G401 (cell line): ENCODE measurements around the gene FAM83G. TPM values are rescaled to one million over a fixed set of nuclear protein-coding genes. Genes with fewer than 3 reads are reported as not detected.

Experiments
- DNase-seq: peaks from one replicate; pipeline ENCODE4 v3.0.0-alpha.2; 2015; ENCODE audit warnings: low spot score
- in situ Hi-C: cut with HindIII; loops from 2 replicates; pipeline ENCODE4 v1.10.0; 2016; ENCODE audit warnings: low sequenced_read_pairs, mixed read lengths
- total RNA-seq: library from RNA; depleted of rRNA; stranded (reverse); fragments of >200 nt; shearing (Covaris generic); gene quantifications from 2 replicates; pipeline ENCODE4 v1.2.3, GENCODE V29; 2014

FAM83G gene
- total RNA-seq, 1 experiment from 2014 or later = 10.2 TPM

DNA sequence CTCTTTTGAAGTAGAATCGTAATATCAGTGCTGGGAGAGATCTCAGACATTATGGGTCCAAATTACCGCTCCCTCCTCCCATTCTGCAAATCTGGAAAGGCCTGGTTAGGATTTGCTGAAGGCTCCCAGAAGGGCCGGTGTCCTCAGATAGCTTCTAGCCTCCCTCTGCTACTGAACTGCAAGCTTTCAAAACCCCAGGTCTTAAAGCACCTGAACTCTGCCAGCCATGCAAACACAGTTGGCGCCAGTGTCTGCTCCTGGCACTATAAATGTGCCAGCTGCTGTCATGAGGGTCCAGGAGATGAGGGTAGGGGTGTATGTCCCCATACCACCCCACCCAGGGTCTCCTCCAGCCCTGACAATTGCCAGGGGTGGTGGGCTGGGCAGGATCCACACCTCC, 28.4 kb downstream of the FAM83G start:
- in situ Hi-C loops = no loop called here
- DNase-seq = no peak

DNA sequence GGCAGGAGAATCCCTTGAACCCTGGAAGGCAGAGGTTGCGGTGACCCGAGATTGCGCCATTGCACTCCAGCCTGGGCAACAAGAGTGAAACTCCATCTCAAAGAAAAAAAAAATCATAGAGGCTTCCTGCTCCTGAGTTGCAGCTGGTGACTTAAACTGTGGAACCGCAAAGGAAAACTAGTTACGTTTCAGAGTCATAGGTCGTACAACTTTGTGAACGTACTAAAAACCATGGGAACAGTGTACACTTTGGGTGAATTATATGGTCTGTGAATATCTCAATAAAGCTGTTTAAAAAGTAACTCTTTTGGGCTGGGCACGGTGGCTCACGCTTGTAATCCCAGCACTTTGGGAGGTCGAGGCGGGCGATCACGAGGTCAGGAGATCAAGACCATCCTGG, 29.0 kb downstream of the FAM83G start:
- in situ Hi-C loops = no loop called here
- DNase-seq = no peak

DNA sequence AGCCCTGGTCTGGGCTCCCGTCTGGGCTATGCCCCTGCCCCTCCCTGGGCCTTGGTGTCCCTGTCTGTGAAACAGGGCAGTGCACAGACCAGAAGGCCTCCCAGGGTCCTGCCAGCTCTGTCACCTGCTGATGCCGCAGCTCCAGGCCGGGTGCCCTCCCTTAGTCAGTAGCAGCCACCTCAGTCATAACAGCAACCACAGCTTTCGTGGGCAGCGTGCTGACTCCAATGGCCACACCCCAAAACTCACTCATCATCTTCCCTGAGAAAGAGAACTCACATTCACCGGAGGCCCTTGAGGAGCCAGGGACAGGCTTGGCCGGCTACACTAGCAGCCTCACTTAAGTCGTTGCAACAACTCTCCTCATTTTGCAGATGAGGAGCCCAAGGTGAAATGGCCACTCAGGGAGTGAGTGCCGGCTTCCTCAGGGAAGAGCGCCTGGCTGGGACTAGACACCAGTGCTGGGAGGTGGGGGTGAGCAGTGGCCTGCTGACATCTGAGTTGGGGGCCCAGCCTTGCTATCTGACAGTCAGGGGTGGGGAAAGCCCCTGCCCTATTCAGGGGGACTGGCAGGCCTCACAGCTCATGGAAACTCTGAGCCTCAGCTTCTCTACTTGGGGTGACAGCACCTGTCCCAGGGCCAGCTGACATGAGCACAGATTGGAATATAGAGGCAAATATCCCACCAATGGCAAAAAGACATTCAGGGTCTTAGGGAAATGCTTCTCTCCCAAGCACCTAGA, 30.0 kb downstream of the FAM83G start:
- DNase-seq = no peak
- in situ Hi-C loops = no loop called here

- in situ Hi-C loops = no loop called here
- no peak for DNase-seq
These were observed 32.8 kb downstream of the FAM83G start for GRCh38 chr17:18971801-18972200.

GRCh38 chr17:18970582-18971480, 33.7 kb downstream of the FAM83G start:
- DNase-seq = no peak
- in situ Hi-C loops = no loop called here

GRCh38 chr17:18968945-18969887, 35.3 kb downstream of the FAM83G start:
- no peak for DNase-seq
- in situ Hi-C loops = no loop called here

DNA sequence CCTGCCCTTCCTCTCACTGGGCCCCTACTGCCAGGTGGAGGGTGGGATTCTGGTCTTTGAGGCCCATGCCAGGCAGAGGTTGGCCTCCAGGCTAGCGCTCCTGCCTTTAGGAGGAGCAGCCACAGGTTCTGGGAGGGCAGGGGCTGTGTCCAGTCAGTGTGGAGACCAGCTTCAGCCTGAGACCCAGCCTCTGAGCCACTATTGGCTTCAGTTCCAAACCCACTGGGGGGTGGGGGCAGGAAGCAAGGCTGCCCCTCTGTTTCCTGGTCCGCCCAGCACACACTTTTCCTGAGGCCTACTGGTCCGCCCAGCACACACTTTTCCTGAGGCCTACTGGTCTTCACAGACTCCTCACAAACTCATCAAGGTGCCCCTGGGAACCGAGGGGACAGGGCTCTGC, 36.2 kb downstream of the FAM83G start:
- no peak for DNase-seq
- in situ Hi-C loops = no loop called here

GRCh38 chr17:18967916-18968315, 36.6 kb downstream of the FAM83G start:
- in situ Hi-C loops = no loop called here
- DNase-seq = no peak

- DNase-seq = peak; percentile 32
- in situ Hi-C loops = no loop called here
These were observed 37.5 kb downstream of the FAM83G start for GRCh38 chr17:18966831-18967624.

GRCh38 chr17:18965530-18966236, 38.9 kb downstream of the FAM83G start:
- DNase-seq = no peak
- in situ Hi-C loops = no loop called here

GRCh38 chr17:18964550-18964949, 40.0 kb downstream of the FAM83G start:
- no peak for DNase-seq
- in situ Hi-C loops = no loop called here

GRCh38 chr17:18964018-18964351, 40.6 kb downstream of the FAM83G start:
- in situ Hi-C loops = no loop called here

DNA sequence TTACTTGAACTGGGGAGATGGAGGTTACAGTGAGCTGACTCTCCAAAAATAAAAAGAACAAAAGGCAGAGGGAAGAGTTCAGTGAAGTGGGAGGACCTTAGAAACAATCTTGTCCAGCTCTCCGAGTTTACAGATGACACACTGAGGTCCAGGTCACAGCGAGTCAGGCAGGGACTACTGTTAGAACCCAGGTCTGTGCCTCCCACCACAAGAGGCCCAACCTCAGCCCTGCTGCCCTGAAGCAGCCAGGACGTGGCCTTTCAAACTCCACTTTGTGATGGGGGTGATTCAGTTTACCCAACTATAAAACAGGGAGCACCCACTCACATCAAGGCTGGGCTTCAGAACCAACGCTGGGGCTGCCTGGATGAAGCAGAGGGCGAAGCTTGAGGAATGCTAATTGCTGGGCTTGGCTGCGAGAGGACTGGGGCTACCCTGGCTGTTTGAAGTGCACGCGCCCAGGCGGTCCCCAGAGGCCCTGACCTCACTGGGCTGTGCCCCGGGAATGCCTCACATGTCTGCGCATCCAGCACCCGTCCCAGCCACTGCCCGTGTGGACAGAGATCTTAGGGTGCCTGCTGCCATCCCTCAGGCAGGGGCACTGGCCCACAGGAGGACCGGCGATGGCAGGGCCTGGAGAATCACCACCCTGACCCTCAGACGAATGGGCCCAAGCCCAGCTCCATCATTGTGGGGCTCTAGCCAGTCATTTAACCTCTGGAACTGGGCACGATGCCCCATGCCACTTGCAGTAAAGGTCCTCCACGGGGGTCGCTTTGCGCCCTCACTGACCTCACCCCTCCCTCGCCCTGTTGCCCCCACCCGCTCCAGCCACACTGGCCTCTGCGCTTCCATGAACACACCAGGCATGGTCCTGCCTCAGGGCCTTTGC, 41.2 kb downstream of the FAM83G start:
- no peak for DNase-seq
- in situ Hi-C loops = no loop called here

More at GRCh38 chr17:18964018-18964351, 40.6 kb downstream of the FAM83G start:
- DNase-seq = no peak

- DNase-seq = no peak
- in situ Hi-C loops = no loop called here
These were observed 42.1 kb downstream of the FAM83G start for GRCh38 chr17:18962494-18962815.

GRCh38 chr17:18961634-18962493, 42.7 kb downstream of the FAM83G start:
- no peak for DNase-seq
- in situ Hi-C loops = no loop called here

- in situ Hi-C loops = no loop called here
- DNase-seq = peak; percentile 34
These were observed 43.6 kb downstream of the FAM83G start for GRCh38 chr17:18960803-18961511.
